Endothelial cell of umbilical vein (primary cell): ENCODE data around the gene SSBP3. TPM values are rescaled to one million over a fixed set of nuclear protein-coding genes. Genes with fewer than 3 reads are reported as not detected.

ENCODE experiments used
- BruUV-seq: library from RNA; stranded (reverse); fragments of 400-500 nt; replicated peaks from 2 replicates; lab custom pipeline; 2021; lab: Mats Ljungman, UMichigan
- CTCF ChIA-PET: fragments of 300-600, 350-600 bp; sonication (Branson Sonifier 250); formaldehyde crosslinking; loops from one replicate; lab custom pipeline; 2021; ENCODE audit warnings: antibody characterized with exemption, inconsistent platforms; lab: Charles Lee
- POLR2A ChIA-PET: fragments of 300-600, 350-600 bp; sonication (Branson Sonifier 250); formaldehyde crosslinking; loops from one replicate; lab custom pipeline; 2021; ENCODE audit warnings: antibody characterized with exemption, inconsistent platforms; lab: Charles Lee
- DNase-seq: peaks from one replicate; pipeline ENCODE4 v3.0.0-alpha.2; 2011; ENCODE audit warnings: low read depth, low spot score
- FAIRE-seq: peaks from 2 replicates; lab custom pipeline; 2011; peaks lifted over from hg19 to GRCh38; lab: Jason Lieb, UNC
- H2AFZ ChIP-seq: 2 replicates; pipeline ENCODE4 v1.6.0; 2012; ENCODE audit warnings: low read depth, low read length, control low read depth, inconsistent platforms
- H3K27ac ChIP-seq: 2 replicates; pipeline ENCODE4 v1.5.1; 2011; ENCODE audit warnings: low read depth, mild to moderate bottlenecking, control low read depth, low read length, moderate library complexity; ENCODE audit not compliant: insufficient read depth
- H3K27me3 ChIP-seq, 2 experiments: 2 replicates each; pipeline versions ENCODE4 v1.6.0 to v1.6.1; 2011; ENCODE audit warnings: low read length in 2 of 2, mixed read lengths in 1 of 2; ENCODE audit not compliant: control insufficient read depth in 2 of 2, insufficient read depth in 2 of 2
- H3K36me3 ChIP-seq, 2 experiments: 2 replicates in 1 of 2; 3 replicates in 1 of 2; pipeline ENCODE4 v1.5.1; 2011; ENCODE audit warnings: low read length in 2 of 2, mild to moderate bottlenecking in 1 of 2, moderate library complexity in 1 of 2; ENCODE audit not compliant: control insufficient read depth in 2 of 2, insufficient read depth in 2 of 2; ENCODE audit errors: extremely low read depth in 1 of 2
- H3K4me1 ChIP-seq: 3 replicates; pipeline ENCODE4 v1.5.1; 2011; ENCODE audit warnings: mild to moderate bottlenecking, low read length; ENCODE audit not compliant: control insufficient read depth, insufficient read depth; ENCODE audit errors: extremely low read depth
- H3K4me2 ChIP-seq: 2 replicates; pipeline ENCODE4 v1.6.1; 2011; ENCODE audit warnings: low read length, control low read depth, mixed read lengths; ENCODE audit not compliant: insufficient read depth
- H3K4me3 ChIP-seq, 3 experiments: fragments of 200-600 bp in 1 of 3; sonication (generic), shearing (Covaris generic) in 1 of 3; replicated peaks in 1 of 3; 2 replicates each; pipeline ENCODE4 v1.5.1; 2011 to 2016; ENCODE audit warnings: control low read depth in 3 of 3, low read length in 3 of 3, mild to moderate bottlenecking in 2 of 3, inconsistent platforms in 1 of 3, low read depth in 1 of 3, moderate library complexity in 1 of 3; ENCODE audit not compliant: insufficient read depth in 1 of 3
- H3K79me2 ChIP-seq: 2 replicates; pipeline ENCODE4 v1.6.0; 2012; ENCODE audit warnings: low read length, inconsistent platforms; ENCODE audit not compliant: control insufficient read depth, insufficient read depth
- H3K9ac ChIP-seq: replicated peaks from 2 replicates; pipeline ENCODE3; 2011; ENCODE audit warnings: low read length, control low read depth; ENCODE audit not compliant: insufficient read depth; ENCODE audit errors: extremely low read depth
- H3K9me1 ChIP-seq: replicated peaks from 3 replicates; pipeline ENCODE4 v1.6.0; 2011; ENCODE audit warnings: mild to moderate bottlenecking, low read length; ENCODE audit not compliant: control insufficient read depth, insufficient read depth; ENCODE audit errors: extremely low read depth
- H3K9me3 ChIP-seq: replicated peaks from 2 replicates; pipeline ENCODE4 v1.5.1; 2012; ENCODE audit warnings: low read length, inconsistent platforms; ENCODE audit not compliant: control insufficient read depth, insufficient read depth
- H4K20me1 ChIP-seq: replicated peaks from 2 replicates; pipeline ENCODE3; 2011; ENCODE audit warnings: mild to moderate bottlenecking, low read length; ENCODE audit not compliant: control insufficient read depth, insufficient read depth; ENCODE audit errors: extremely low read depth
- EZH2 ChIP-seq: IDR thresholded peaks from 2 replicates; pipeline ENCODE4 v1.6.1; 2012; ENCODE audit warnings: borderline replicate concordance, low read depth, mild to moderate bottlenecking, moderate library complexity, low read length, inconsistent platforms; ENCODE audit not compliant: severe bottlenecking
- FOS ChIP-seq: IDR thresholded peaks from 2 replicates; pipeline ENCODE4 v1.6.1; 2011; ENCODE audit warnings: mild to moderate bottlenecking, low read length, moderate library complexity, borderline replicate concordance; ENCODE audit not compliant: insufficient read depth
- JUN ChIP-seq: IDR thresholded peaks from 2 replicates; pipeline ENCODE4 v1.6.1; 2011; ENCODE audit warnings: borderline replicate concordance, low read depth; ENCODE audit not compliant: insufficient read length, insufficient read depth
- MYC ChIP-seq: IDR thresholded peaks from one replicate; pipeline ENCODE4 v1.6.1; 2011; ENCODE audit warnings: mild to moderate bottlenecking, low read depth, low read length
- POLR2A ChIP-seq: IDR thresholded peaks from 2 replicates; pipeline ENCODE4 v1.6.1; 2012; ENCODE audit warnings: low read depth, mild to moderate bottlenecking, control low read depth, low read length
- POLR2AphosphoS5 ChIP-seq: IDR thresholded peaks from 2 replicates; pipeline ENCODE4 v1.6.1; 2012; ENCODE audit warnings: low read depth, mild to moderate bottlenecking, control low read depth, low read length, moderate library complexity; ENCODE audit not compliant: insufficient read depth
- dilution Hi-C: fragments of 300-500 bp; cut with MboI; formaldehyde crosslinking; loops from one replicate; pipeline ENCODE4 v1.15.0; 2019; ENCODE audit warnings: low sequenced_read_pairs; ENCODE audit not compliant: extremely low pct_ligation_motif_present
- intact Hi-C: fragments of 100-400 bp; cut with micrococcal nuclease; formaldehyde crosslinking; loops from one replicate; pipeline ENCODE4 v1.10.0; 2022
- polyA plus RNA-seq, 4 experiments: library from polyadenylated mRNA; depleted of rRNA in 3 of 4; stranded (reverse) in 3 of 4; unstranded in 1 of 4; fragments of >200 nt; gene quantifications; 2 replicates each; pipeline versions ENCODE4 v1.2.1 to v1.2.3, GENCODE V29; 2011 to 2012; ENCODE audit warnings: missing spikeins in 1 of 4
- total RNA-seq: library from RNA; stranded (reverse); gene quantifications from 2 replicates; pipeline ENCODE4 v1.2.3, GENCODE V29; 2021
- TF ChIP-seq, protein P1 (sequence below): IDR thresholded peaks from 2 replicates; pipeline ENCODE4 v1.6.1; 2011; ENCODE audit not compliant: insufficient read depth, insufficient read length
- TF ChIP-seq, protein P2 (sequence below), 2 donors: IDR thresholded peaks; 1 replicate in 1 of 2; 2 replicates in 1 of 2; pipeline ENCODE4 v1.5.1; 2011; ENCODE audit warnings: low read length in 2 of 2, mild to moderate bottlenecking in 2 of 2, moderate library complexity in 2 of 2, control low read depth in 1 of 2, inconsistent platforms in 1 of 2, low read depth in 1 of 2; ENCODE audit not compliant: insufficient read depth in 1 of 2; ENCODE audit errors: extremely low read depth in 1 of 2

Gene SSBP3
- total and polyA plus RNA-seq, 2 donors (not counting 3 experiments of a cell fraction or from before 2014, with no cell fraction given): 44.9 to 59.4 TPM

DNA sequence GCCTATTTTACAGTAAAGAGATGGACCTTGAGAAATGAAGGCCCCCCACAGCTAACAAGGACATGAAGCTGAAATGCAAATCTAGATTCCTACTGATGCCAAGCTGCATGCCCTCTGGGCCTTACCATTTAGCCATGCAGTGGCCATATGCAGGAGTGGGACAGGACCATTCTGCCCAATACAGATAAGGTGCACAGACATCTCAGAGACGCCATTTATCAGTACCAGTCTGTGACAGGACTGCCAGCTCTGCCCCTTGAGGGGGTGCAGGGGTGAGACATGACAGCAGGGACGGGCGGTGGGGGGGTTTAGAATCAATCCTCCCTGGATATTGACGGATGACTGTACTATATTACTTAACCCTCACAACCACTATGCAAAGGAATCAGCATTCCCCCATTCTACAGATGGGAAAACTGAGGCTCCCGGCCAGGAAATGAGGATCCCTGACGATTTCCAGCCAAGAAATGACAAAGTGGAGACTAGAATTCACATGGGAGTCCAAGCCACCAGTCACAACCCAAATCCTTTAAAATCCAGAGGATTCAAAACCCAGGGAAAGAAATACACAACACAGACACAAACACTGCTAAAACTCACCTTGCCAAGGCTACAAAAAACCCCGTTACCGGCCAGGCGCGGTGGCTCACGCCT is 10.8 kb downstream of the SSBP3 start:
- H4K20me1 ChIP-seq: no peaks in the 10 kb centered on the region
- BruUV-seq: no TSS peak
- H3K79me2 ChIP-seq: peaks cover 55% of the 10 kb centered on the region
- FAIRE-seq: no peak
- H3K4me1 ChIP-seq: no peaks in the 10 kb centered on the region
- no peaks in the 10 kb centered on the region for H3K27me3 ChIP-seq
- dilution Hi-C loops: no loop called here
- no peak overlapping the region for H3K4me2 ChIP-seq
- H3K9me1 ChIP-seq: no peaks in the 10 kb centered on the region
- POLR2A ChIA-PET: interaction anchor here (0.9 kb wide), 1 partner anchor 9 kb away, joined by 3 read pairs; no protein-coding TSS in a partner anchor
- no peak overlapping the region for H3K9ac ChIP-seq
- TF ChIP-seq EZH2: no peak
- TF ChIP-seq POLR2AphosphoS5: no peak
- no peak for TF ChIP-seq FOS
- TF ChIP-seq POLR2A: no peak
- no peak for TF ChIP-seq JUN
- TF ChIP-seq MYC: no peak
- no peaks in the 10 kb centered on the region for H3K9me3 ChIP-seq
- H3K4me3 ChIP-seq: no peak overlapping the region
- peaks cover 15 to 49% of the 10 kb centered on the region in 2 experiments for H3K36me3 ChIP-seq
- DNase-seq: no peak
- intact Hi-C loops: no loop called here
- H3K27ac ChIP-seq: no peak overlapping the region
- H2AFZ ChIP-seq: no peak overlapping the region
- CTCF ChIA-PET: interaction anchor here (1.2 to 1.7 kb wide), 3 partner anchors 9 to 94 kb away, joined by 3 to 7 read pairs (median 5); no protein-coding TSS in a partner anchor

DNA sequence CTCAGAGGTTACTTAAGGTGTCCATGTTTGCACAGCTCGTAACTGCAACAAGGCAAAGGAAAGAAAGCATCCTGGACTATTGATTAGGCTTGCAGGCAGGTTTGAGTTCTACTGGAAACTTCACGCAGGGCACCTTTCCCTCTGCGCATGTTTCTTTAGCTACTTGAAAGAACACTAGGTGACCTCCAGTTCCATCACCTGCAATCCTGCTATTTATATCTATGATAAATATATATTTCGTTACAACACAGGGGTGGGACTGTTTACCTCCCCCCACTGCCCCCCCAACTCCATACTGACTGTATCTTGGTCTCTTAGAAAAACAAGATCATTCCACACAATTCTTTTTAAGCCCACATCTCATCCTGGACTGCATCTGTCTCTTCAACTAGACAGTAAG is 12.1 kb downstream of the SSBP3 start:
- FAIRE-seq: no peak
- ChIA-PET CTCF (interaction anchor here (0.7 to 1.7 kb wide), 4 partner anchors 8 to 95 kb away, joined by 3 to 7 read pairs (median 4); no protein-coding TSS in a partner anchor), POLR2A (interaction anchor here (0.7 kb wide), 1 partner anchor 639 kb away, joined by 3 read pairs; no protein-coding TSS in a partner anchor)
- BruUV-seq: no TSS peak
- dilution Hi-C loops (no loop called here), intact Hi-C loops (no loop called here)
- Histone ChIP-seq H4K20me1 (no peaks in the 10 kb centered on the region), H2AFZ (no peak overlapping the region), H3K79me2 (peaks cover 53% of the 10 kb centered on the region), H3K4me3 (no peak overlapping the region), H3K4me1 (no peaks in the 10 kb centered on the region), H3K4me2 (no peak overlapping the region), H3K9me1 (no peaks in the 10 kb centered on the region), H3K9me3 (no peaks in the 10 kb centered on the region), H3K36me3 (peaks cover 9 to 49% of the 10 kb centered on the region in 2 experiments), H3K9ac (no peak overlapping the region), H3K27ac (no peak overlapping the region), H3K27me3 (no peaks in the 10 kb centered on the region)
- DNase-seq: no peak
- no peak for TF ChIP-seq MYC
- TF ChIP-seq POLR2AphosphoS5: no peak
- TF ChIP-seq, protein P1, sequence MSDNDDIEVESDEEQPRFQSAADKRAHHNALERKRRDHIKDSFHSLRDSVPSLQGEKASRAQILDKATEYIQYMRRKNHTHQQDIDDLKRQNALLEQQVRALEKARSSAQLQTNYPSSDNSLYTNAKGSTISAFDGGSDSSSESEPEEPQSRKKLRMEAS: no peak
- TF ChIP-seq, protein P2, sequence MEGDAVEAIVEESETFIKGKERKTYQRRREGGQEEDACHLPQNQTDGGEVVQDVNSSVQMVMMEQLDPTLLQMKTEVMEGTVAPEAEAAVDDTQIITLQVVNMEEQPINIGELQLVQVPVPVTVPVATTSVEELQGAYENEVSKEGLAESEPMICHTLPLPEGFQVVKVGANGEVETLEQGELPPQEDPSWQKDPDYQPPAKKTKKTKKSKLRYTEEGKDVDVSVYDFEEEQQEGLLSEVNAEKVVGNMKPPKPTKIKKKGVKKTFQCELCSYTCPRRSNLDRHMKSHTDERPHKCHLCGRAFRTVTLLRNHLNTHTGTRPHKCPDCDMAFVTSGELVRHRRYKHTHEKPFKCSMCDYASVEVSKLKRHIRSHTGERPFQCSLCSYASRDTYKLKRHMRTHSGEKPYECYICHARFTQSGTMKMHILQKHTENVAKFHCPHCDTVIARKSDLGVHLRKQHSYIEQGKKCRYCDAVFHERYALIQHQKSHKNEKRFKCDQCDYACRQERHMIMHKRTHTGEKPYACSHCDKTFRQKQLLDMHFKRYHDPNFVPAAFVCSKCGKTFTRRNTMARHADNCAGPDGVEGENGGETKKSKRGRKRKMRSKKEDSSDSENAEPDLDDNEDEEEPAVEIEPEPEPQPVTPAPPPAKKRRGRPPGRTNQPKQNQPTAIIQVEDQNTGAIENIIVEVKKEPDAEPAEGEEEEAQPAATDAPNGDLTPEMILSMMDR (IDR thresholded peaks at IDR 0.05; ENCODE audit: extremely low read depth in 1 of 2, insufficient read depth in 1 of 2, low read depth in 1 of 2, low read length in 2 of 2): no peak
- TF ChIP-seq POLR2A: no peak
